Activated B cell treated with CpG ODN at 0.5 μM for 24 hours (primary cell): ENCODE data around the gene THUMPD3. TPM values are rescaled to one million over a fixed set of nuclear protein-coding genes. Genes with fewer than 3 reads are reported as not detected.

Source experiments
- ATAC-seq: fragments of 200-7000 bp; cut with Tn5 transposase; one replicate; pipeline ENCODE4 v1.10.0; 2021; ENCODE audit warnings: low read depth, mild to moderate bottlenecking, moderate library complexity
- CTCF ChIA-PET: fragments of 350-600 bp; sonication (Branson Sonifier 250); formaldehyde crosslinking; loops from one replicate; lab custom pipeline; 2021; ENCODE audit warnings: antibody characterized with exemption; lab: Charles Lee
- POLR2A ChIA-PET: fragments of 350-600 bp; sonication (Branson Sonifier 250); formaldehyde crosslinking; loops from one replicate; lab custom pipeline; 2021; ENCODE audit warnings: antibody characterized with exemption; lab: Charles Lee
- DNase-seq: peaks from one replicate; pipeline ENCODE4 v3.0.0; 2022
- H3K27ac Mint-ChIP-seq: one replicate; pipeline ENCODE4 v1.8.0; 2020; ENCODE audit warnings: mixed read lengths
- H3K27me3 Mint-ChIP-seq: one replicate; pipeline ENCODE4 v1.8.0; 2021; ENCODE audit warnings: mixed read lengths
- H3K36me3 Mint-ChIP-seq: one replicate; pipeline ENCODE4 v1.8.0; 2021; ENCODE audit warnings: low read depth, mixed read lengths
- H3K4me1 Mint-ChIP-seq: one replicate; pipeline ENCODE4 v1.8.0; 2021; ENCODE audit warnings: mixed read lengths
- H3K4me3 Mint-ChIP-seq: one replicate; pipeline ENCODE4 v1.8.0; 2020; ENCODE audit warnings: mild to moderate bottlenecking, mixed read lengths
- H3K9me3 Mint-ChIP-seq: one replicate; pipeline ENCODE4 v1.8.0; 2020; ENCODE audit warnings: mixed read lengths
- intact Hi-C: fragments of 100-400 bp; cut with micrococcal nuclease; formaldehyde crosslinking; loops from one replicate; pipeline ENCODE4 v1.15.1; 2024
- total RNA-seq: library from RNA; stranded (reverse); gene quantifications from 2 replicates; pipeline ENCODE4 v1.2.3, GENCODE V29; 2022
- TF ChIP-seq, protein P1 (sequence below): fragments of 200-600 bp; IDR thresholded peaks from one replicate; pipeline ENCODE4 v1.8.0; 2022; ENCODE audit warnings: antibody characterized with exemption, mild to moderate bottlenecking

Gene THUMPD3
- total RNA-seq, 1 donor from 2014 or later: 42.0 TPM

DNA sequence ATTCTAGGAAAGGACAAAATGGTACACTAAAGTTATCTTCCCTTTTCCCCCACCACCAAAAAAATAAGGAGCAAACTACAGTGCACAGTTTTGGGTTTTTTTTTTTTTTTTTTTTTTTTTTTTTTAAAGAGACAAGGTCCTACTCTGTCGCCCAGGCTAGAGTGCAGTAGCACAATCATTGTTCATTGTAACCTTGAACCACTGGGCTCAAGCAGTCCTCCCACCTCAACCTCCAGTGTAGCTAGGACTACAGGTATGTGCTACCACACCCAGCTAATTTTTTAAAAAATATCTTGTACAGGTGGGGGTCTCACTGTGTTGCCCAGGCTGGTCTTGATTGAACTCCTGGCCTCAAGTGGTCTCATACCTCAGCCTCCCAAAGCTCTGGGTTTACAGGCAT lies 49.4 kb downstream of the THUMPD3 start:
- DNase-seq (no peak), ATAC-seq (no peak)
- Mint-ChIP-seq H3K27ac (no peak overlapping the region), H3K4me1 (peaks cover 62% of the 10 kb centered on the region), H3K4me3 (no peak overlapping the region), H3K36me3 (peaks cover 14% of the 10 kb centered on the region), H3K27me3 (no peaks in the 10 kb centered on the region), H3K9me3 (no peaks in the 10 kb centered on the region)
- CTCF ChIA-PET: interaction anchor here (0.6 kb wide), 1 partner anchor 59 kb away, joined by 3 read pairs; no protein-coding TSS in a partner anchor
- TF ChIP-seq, protein P1, sequence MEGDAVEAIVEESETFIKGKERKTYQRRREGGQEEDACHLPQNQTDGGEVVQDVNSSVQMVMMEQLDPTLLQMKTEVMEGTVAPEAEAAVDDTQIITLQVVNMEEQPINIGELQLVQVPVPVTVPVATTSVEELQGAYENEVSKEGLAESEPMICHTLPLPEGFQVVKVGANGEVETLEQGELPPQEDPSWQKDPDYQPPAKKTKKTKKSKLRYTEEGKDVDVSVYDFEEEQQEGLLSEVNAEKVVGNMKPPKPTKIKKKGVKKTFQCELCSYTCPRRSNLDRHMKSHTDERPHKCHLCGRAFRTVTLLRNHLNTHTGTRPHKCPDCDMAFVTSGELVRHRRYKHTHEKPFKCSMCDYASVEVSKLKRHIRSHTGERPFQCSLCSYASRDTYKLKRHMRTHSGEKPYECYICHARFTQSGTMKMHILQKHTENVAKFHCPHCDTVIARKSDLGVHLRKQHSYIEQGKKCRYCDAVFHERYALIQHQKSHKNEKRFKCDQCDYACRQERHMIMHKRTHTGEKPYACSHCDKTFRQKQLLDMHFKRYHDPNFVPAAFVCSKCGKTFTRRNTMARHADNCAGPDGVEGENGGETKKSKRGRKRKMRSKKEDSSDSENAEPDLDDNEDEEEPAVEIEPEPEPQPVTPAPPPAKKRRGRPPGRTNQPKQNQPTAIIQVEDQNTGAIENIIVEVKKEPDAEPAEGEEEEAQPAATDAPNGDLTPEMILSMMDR: no peak
- intact Hi-C loops: no loop called here
- POLR2A ChIA-PET: no interaction called here

DNA sequence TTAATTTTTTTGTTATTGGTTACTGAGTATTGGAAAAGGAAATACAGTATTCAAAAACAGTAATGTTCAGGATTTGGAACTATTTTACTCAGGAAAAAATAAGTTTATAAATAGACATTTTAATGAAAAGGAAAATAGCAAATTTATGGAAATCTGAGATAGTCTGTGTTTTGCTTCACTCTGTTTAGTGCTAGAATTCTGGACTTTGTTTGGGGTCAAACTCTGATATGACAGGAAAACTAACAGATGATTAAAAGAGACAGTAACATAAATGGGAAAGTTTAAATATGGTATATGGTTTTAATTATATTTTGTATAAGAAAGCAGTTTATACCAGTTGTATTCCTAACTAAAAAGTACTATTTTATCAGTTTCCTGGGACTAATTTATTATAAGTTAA lies 52.0 kb downstream of the THUMPD3 start:
- H3K27me3 Mint-ChIP-seq: no peaks in the 10 kb centered on the region
- ChIA-PET CTCF (no interaction called here), POLR2A (no interaction called here)
- intact Hi-C loops: no loop called here
- H3K4me3 Mint-ChIP-seq: no peak overlapping the region
- no peak overlapping the region for H3K27ac Mint-ChIP-seq
- ATAC-seq: no peak
- H3K9me3 Mint-ChIP-seq: no peaks in the 10 kb centered on the region
- TF ChIP-seq, protein P1: no peak
- peaks cover 21% of the 10 kb centered on the region for H3K36me3 Mint-ChIP-seq
- peaks cover 43% of the 10 kb centered on the region for H3K4me1 Mint-ChIP-seq
- no peak for DNase-seq

DNA sequence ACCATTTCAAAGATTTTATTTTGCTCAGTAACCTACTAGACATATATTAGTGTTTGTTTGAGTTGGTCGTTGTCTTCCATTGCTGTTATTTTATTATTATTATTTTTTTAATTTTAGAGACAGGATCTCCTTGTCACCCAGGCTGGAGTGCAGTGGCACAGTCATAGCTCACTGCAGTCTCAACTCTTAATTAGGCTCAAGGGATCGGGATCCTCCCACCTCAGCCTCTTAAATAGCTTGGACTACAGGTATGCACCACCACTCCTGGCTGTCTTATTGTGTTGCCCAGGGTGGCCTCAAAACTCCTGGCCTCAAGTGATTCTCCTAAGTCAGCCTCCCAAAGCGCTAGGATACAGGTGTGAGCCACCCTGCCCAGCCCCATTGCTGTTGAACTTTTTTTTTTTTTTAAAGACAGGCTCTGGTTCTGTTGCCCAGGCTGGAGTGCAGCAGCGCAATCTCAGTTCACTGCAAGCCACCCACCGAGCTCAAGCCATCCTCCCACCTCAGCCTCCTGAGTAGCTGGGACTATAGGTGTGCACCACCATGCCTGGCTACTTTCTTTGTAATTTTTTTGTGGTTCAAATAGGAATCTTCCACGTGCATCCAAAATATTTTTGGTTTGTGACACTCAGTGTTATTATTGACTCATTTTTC lies 52.8 kb downstream of the THUMPD3 start:
- TF ChIP-seq, protein P1: no peak
- no peaks in the 10 kb centered on the region for H3K9me3 Mint-ChIP-seq
- no peaks in the 10 kb centered on the region for H3K27me3 Mint-ChIP-seq
- POLR2A ChIA-PET: interaction anchor here (0.7 to 1.1 kb wide), 2 partner anchors 20 to 53 kb away, joined by 3 to 4 read pairs; partner anchors contain the start of gene THUMPD3
- intact Hi-C loops: no loop called here
- peaks cover 23% of the 10 kb centered on the region for H3K36me3 Mint-ChIP-seq
- CTCF ChIA-PET: no interaction called here
- H3K4me1 Mint-ChIP-seq: peaks cover 37% of the 10 kb centered on the region
- no peak overlapping the region for H3K4me3 Mint-ChIP-seq
- no peak overlapping the region for H3K27ac Mint-ChIP-seq
- DNase-seq (no peak), ATAC-seq (no peak)

DNA sequence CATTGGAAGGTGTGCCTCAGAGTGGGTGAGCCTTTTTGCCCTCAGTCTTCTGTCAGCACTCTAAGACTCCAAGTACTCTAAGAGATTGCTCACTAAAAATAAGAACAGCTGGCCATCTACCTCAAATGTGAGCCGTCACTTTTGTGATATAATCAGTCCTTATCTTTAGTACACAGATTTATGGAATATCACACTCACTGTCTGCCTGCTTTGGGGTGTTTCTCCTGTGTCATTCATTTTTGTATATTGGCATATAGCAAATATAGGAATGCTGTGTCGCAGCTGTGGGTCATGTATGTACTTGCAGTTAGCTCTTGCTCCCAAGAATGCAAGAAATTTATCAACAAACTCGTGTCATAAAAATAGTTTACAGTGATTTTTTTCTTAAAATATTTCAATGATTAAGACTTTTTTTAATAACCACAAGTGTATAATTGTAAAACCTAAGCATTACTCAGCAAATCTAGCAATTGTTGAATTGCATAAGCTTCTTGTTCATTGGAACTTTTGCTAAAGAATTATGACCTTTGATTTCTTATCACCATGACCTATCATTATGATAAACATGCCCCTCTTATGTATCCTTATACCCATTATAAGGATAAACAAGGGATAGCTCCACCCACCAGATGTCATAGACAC lies 53.4 kb downstream of the THUMPD3 start:
- ATAC-seq (no peak), DNase-seq (no peak)
- H3K4me3 Mint-ChIP-seq: no peak overlapping the region
- CTCF ChIA-PET: no interaction called here
- TF ChIP-seq, protein P1: no peak
- intact Hi-C loops: no loop called here
- POLR2A ChIA-PET: interaction anchor here (0.7 to 1.1 kb wide), 2 partner anchors 21 to 53 kb away, joined by 3 to 4 read pairs; partner anchors contain the start of gene THUMPD3
- peaks cover 37% of the 10 kb centered on the region for H3K4me1 Mint-ChIP-seq
- H3K36me3 Mint-ChIP-seq: peaks cover 25% of the 10 kb centered on the region
- H3K27me3 Mint-ChIP-seq: no peaks in the 10 kb centered on the region
- H3K27ac Mint-ChIP-seq: no peak overlapping the region
- H3K9me3 Mint-ChIP-seq: no peaks in the 10 kb centered on the region

DNA sequence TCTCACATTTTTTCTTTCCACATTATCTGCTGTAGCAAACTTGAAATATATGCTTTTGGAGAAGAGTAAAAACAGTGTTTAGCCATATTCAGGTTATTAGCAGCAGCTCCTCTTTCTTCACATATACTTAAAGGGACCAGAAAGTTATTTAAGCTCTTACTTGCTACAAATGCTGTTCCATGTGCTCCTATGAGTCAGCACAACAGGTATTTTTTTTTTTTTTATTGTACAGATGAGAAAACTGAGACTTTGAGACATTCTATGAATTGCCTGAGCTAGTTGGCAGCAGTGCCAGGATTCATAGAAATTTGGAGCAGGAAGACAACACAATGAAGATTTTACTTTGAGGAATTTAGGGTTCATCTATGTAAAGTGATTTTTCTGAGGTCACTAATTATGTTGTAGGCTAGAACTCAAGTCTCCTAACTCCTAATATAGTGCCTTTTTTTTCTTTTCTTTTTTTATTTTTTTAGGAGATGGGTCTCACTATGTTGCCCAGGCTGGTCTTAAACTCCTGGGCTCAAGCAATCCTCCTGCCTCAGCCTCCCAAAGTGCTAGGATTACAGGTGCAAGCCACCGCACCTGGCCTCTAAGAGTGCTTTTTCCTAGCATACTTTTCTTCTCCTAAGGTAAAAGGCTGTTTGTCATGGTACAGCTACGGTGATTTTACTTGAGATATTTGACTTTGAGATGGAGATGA lies 58.1 kb downstream of the THUMPD3 start:
- CTCF ChIA-PET: no interaction called here
- Mint-ChIP-seq H3K4me1 (peaks cover 27% of the 10 kb centered on the region), H3K27ac (peak overlapping the region; percentile 18), H3K9me3 (no peaks in the 10 kb centered on the region), H3K4me3 (no peak overlapping the region), H3K27me3 (no peaks in the 10 kb centered on the region), H3K36me3 (peaks cover 36% of the 10 kb centered on the region)
- POLR2A ChIA-PET: interaction anchor here (1.6 kb wide), 1 partner anchor 24 kb away, joined by 9 read pairs; the partner anchor contains the start of gene SETD5
- ATAC-seq (no peak), DNase-seq (no peak)
- intact Hi-C loops: loop anchor here (5.0 kb wide), 1 partner anchor 34 kb away; no protein-coding TSS in a partner anchor
- TF ChIP-seq, protein P1: no peak
